ENCODE data around the gene KRT2.

DNA sequence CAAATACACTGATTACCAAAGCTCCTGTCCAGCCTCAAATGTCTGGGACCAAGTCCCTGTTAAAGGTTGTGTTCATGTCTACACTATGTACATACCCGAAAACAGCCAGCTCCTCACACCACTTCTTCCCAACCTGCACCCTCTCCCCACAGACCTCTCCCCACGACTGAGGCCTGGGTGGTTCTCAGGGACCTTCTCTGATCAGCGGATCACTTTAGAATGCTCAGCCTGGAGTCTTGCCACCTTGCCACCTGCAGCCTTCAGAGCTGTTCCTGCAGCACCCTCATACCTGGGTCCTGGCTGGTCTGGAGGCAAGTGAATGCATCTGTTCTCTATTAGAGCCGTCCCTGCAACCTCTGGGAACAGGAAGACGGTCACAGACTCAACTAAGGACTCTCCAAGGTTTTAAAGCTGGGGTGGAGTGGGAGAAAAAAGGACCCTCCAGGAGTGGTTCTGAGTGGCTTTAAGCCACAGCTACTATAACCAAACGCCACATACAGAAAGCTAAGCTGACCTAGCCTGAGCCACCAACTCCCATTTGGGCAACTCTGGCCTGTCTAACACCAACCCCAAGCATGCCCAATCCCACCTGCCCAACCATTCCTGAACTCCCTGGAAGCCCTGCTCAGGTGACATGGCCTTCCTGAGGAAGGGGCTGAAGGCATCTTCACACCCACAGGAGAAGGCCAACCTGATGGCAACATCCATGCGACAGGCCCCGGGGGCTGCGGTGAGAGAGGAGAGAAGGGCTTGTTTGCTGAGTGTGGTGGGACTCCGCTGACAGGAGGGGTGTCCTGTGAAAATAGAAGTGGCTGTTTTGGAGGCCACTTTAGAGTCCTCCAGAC lies 8.6 kb downstream of the KRT2 start:
- no peak for TF ChIP-seq CTCF (IDR thresholded peaks at IDR 0.05; ENCODE audit: insufficient read depth, low read depth, low read length)
- TF ChIP-seq EZH2 (IDR thresholded peaks at IDR 0.05; ENCODE audit: insufficient read depth, low read length) = no peak

All from astrocyte (in vitro differentiated cells and primary cell).